ENCODE measurements around the gene NCAN.
"Not testable (repeated sequence)": the region's sequence is repeated elsewhere in the genome, so short reads cannot be mapped to it uniquely, and the experiment has no call there.

NCAN gene

DNA sequence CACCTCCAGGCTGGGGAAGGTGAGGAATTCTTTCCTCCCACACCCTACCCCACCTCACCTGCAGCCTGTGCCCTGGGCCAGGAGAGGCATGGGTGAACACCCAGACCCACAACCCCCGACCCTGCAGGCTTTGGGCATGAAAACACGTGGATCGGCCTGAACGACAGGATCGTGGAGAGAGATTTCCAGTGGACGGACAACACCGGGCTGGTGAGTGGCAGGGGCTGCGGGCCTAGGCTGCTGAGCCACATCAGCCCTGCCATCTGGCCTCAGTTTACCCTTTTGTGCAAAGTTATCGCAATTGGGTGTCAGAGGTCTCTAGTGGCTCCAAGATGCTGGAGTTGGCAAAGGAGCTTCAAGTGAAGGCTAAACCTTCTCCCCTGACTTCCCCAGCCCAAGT lies 28.7 kb downstream of the NCAN start:
- DNase-seq (ENCODE audit: low read depth) = no peak
- no peak overlapping the region for H3K4me3 ChIP-seq (ENCODE audit: control insufficient read depth, low read depth, low read length)
- TF ChIP-seq, protein P1, sequence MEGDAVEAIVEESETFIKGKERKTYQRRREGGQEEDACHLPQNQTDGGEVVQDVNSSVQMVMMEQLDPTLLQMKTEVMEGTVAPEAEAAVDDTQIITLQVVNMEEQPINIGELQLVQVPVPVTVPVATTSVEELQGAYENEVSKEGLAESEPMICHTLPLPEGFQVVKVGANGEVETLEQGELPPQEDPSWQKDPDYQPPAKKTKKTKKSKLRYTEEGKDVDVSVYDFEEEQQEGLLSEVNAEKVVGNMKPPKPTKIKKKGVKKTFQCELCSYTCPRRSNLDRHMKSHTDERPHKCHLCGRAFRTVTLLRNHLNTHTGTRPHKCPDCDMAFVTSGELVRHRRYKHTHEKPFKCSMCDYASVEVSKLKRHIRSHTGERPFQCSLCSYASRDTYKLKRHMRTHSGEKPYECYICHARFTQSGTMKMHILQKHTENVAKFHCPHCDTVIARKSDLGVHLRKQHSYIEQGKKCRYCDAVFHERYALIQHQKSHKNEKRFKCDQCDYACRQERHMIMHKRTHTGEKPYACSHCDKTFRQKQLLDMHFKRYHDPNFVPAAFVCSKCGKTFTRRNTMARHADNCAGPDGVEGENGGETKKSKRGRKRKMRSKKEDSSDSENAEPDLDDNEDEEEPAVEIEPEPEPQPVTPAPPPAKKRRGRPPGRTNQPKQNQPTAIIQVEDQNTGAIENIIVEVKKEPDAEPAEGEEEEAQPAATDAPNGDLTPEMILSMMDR (IDR thresholded peaks at IDR 0.05; ENCODE audit: control insufficient read depth, insufficient read depth, low read depth, low read length, missing control alignments) = no peak

DNA sequence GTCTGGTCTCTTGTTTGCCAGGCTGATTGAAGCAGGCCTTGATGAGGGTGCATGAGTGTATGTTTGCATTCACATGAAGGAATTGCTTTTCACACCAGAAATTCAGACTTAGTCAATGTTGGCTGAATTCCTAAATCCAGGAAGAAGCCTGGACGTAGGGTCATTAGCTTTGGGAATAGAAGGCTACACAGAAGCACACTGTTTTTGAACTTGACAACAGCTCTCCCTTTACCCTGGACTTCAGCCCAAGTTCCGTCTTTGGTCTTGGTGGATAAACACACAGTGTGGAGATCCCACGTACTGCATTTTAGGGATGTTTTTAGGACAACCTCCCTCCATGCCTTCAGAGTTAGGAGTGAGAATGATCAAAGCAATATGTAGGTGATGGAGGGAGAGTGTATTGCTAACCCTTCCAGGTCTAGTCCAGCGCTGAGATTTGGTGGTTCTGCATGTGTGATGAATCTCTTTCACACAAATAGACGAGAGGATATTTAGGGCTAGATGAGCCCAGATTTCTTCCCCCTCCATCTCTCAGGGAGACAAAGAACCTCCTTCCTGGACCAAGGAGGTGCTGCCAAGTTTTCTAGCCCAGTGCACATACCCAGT lies 38.5 kb downstream of the NCAN start:
- H3K4me3 ChIP-seq (ENCODE audit: control insufficient read depth, low read depth, low read length) = no peak overlapping the region
- DNase-seq (ENCODE audit: low read depth) = no peak

DNA sequence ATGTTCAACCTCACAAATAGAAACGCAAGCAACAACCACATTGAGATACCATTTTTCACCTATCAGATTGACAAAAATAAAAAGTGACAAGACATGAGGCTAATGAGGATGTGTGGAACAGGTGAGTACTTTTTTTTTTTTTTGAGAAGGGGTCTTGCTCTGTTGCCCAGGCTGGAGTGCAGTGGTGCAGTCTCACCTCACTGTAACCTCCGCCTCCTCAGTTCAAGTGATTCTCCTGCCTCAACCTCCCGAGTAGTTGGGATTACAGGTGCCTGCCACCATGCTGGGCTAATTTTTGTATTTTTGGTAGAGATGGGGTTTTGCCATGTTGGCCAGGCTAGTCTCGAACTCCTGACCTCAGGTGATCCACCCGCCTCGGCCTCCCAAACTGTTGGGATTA lies 41.7 kb downstream of the NCAN start:
- not testable (repeated sequence) for H3K4me3 ChIP-seq (ENCODE audit: control insufficient read depth, low read depth, low read length); DNase-seq (ENCODE audit: low read depth)

More for the DNA sequence above, 38.5 kb downstream of the NCAN start:
- TF ChIP-seq, protein P1 (IDR thresholded peaks at IDR 0.05; ENCODE audit: control insufficient read depth, insufficient read depth, low read depth, low read length, missing control alignments) = no peak

DNA sequence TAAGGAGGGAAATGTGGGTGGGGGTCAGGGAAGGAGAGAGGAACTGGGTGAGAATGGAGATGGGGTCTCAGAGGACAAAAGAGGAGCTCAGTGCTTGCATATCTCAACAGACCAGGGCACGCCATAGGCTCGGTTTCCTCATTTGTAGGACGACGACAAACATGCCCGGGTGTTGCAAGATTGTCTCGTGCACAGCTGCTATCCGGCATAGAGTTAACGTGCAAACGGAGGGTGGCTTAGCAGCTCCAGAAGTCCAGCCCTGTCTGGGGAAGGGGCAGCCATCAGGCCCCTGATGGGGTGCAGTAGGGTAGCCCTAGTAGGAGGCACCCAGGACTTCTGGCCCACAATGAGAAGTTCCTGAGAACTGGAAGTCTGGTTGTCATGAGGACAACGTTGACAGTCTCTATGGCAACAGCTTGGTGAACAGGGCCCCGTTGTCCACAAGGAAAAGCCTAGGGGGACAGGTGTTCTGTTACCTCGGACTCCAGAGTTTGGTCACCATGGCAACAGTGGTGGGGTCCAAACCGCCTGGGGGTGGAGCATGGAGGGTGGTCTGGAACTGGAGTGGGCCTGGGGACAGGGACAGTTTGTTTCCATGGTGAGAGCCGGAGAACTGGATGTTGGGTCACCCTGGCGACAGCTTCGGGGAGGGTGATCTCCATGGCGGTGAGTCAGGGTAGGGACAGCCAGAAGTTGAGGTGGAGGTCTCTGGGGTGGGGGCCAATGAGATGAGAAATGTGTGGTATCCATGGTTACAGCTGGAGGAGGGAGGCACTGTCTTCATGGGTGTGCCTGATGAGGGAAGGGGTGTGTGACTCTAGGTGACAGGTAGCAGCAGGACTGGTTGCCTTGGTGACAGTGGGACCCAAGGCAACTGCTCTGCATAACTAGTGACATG lies 44.6 kb downstream of the NCAN start:
- TF ChIP-seq, protein P1 (IDR thresholded peaks at IDR 0.05; ENCODE audit: control insufficient read depth, insufficient read depth, low read depth, low read length, missing control alignments) = no peak
- no peak overlapping the region for H3K4me3 ChIP-seq (ENCODE audit: control insufficient read depth, low read depth, low read length)
- DNase-seq (ENCODE audit: low read depth) = no peak

DNA sequence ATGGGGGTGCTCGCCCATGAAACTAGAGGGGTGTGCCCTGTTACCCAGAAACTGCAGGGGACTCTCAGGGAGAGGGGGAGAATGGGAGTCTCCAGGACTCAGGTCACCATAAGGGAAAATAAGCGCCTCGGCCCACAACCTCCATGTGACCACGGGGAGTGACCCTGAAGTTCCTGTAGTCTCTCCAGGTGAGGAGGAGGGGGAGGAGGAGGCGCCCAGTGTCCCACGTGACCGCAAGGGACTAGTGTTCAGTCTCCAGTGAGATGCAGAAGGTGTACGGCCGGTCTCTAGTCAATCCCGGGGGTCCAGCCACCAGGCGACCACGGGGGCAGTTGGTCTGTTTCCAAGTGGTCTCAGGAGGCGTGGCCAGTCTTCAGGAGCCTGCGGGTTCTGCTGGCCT lies 45.4 kb downstream of the NCAN start:
- H3K4me3 ChIP-seq (ENCODE audit: control insufficient read depth, low read depth, low read length) = no peak overlapping the region
- TF ChIP-seq, protein P1 (IDR thresholded peaks at IDR 0.05; ENCODE audit: control insufficient read depth, insufficient read depth, low read depth, low read length, missing control alignments) = no peak
- no peak for DNase-seq (ENCODE audit: low read depth)

DNA sequence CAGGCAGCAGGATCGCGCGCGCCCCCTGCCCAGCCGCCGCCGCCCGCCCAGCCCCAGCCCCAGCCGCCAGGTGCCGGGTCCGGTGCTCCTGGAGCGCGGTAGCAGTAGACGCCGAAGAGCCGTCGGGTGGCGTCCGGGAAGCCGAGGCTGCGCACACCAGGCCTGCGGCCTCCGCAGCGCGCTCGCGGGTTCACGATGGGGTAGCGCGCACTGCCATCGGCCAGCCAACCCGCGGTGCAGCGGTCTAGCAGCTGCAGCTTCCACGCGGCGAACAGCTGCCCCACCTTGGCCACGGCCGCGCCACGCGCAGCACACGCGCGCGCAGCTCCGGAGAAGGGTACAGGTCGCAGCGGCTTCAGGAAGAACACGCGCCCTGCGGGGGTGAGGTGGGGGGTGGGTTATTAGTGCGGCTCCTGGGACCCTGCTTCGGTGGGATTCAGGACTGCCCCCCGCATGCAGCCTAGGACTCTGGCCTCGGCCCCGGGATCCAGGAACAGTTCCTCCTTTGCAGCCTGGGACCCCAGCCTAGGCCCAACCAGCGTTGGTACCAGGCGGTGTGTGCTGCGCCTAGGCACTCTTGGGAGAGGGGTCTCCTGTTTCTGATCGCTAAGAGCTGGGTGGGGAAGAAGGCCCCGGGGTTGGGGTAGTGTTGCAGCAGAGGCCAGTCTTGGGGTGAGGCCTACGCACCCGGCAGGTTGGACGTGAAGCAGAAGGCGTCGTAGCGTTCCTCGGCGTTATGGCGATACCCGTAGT lies 46.3 kb downstream of the NCAN start:
- TF ChIP-seq, protein P1 (IDR thresholded peaks at IDR 0.05; ENCODE audit: control insufficient read depth, insufficient read depth, low read depth, low read length, missing control alignments) = no peak
- H3K4me3 ChIP-seq (ENCODE audit: control insufficient read depth, low read depth, low read length) = no peak overlapping the region
- DNase-seq (ENCODE audit: low read depth) = no peak
